ENCODE measurements around the gene MAP4K5. TPM values are rescaled to one million over a fixed set of nuclear protein-coding genes. Genes with fewer than 3 reads are reported as not detected.

The MAP4K5 gene
- total and polyA plus RNA-seq, 4 experiments from 2014 or later, result 5.9 to 43.0 (median 31.5) TPM

DNA sequence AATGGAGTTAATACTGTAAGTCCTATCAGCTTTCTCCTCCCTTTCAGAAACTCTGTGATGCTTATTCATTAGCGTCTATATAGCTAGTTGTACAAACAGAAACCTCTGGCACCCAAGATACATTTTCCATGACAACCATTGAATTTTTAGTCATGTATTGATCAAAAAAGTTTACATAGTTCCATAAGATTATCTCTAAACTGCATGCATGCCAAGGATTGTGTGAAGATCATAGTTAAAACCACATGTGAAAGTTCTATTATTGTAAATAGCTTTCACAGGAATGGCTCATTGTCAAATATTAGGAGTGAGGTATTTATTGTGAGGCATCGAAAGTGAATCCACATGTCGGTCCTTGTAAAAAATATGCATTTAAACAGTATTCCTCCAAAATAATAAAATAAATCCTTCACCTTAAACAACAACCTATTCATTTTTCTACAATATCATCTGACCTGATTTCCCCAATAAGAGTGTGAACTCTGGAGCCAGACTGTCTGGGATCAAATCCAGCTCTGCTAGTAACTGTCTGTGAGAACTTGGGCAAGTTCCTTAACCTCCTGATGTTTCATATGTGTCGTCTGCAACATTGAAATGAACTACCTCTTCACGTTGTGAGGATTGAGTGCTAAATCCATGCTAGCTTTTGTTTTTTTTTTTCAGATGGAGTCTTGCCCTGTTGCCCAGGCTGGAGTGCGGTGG, 125.1 kb downstream of the MAP4K5 start:
- ChIA-PET POLR2A (ENCODE audit: partially characterized antibody) (no interaction called here), CTCF (ENCODE audit: partially characterized antibody) (no interaction called here)
- H3K27ac Mint-ChIP-seq, result no peak overlapping the region
- intact Hi-C loops (cut with micrococcal nuclease), result no loop called here
- Histone ChIP-seq H3K36me3 (ENCODE audit: insufficient read depth, low read length) (no peaks in the 10 kb centered on the region), H3K27me3 (ENCODE audit: insufficient read depth, low read length) (no peaks in the 10 kb centered on the region), H3K4me1 (ENCODE audit: insufficient read depth, low read length) (no peaks in the 10 kb centered on the region), H3K27ac (ENCODE audit: low read depth, low read length) (no peak overlapping the region), H3K4me3 (ENCODE audit: low read length in 2 of 2) (no peak overlapping the region), H3K9me3 (ENCODE audit: control insufficient read depth in 1 of 2, low read length in 2 of 2) (no peaks in the 10 kb centered on the region)
- no peak overlapping the region for H3K4me3 Mint-ChIP-seq
- peaks cover 2 to 3% of the 10 kb centered on the region in 2 donors for H3K36me3 Mint-ChIP-seq
- H3K4me1 Mint-ChIP-seq, result peaks cover 7 to 9% (median 8%) of the 10 kb centered on the region in 4 donors
- DNase-seq, result no peak
- peaks cover 0 to 39% (median 10%) of the 10 kb centered on the region in 8 donors for H3K9me3 Mint-ChIP-seq
- H3K27me3 Mint-ChIP-seq, result peaks cover 0 to 1% of the 10 kb centered on the region in 2 donors

DNA sequence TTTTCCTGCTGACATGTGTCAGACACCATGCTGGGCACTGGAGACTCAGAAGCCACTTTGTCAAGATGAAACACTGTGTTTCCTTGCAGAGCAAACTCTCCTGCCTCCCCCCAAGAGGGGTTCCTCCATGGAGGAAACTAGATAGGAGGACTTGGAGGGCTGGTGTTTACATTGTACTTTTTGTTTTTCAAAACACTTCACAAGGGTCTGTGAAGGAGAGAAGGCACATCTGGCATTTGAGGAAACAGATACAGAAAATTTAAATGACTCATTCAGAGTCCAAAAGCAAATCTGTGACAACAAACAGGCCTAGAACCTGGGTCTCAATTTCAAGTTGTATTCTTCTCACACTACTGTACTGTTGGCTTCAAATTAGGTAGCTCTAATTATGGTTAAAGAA, 128.9 kb downstream of the MAP4K5 start:
- Mint-ChIP-seq H3K4me3 (no peak overlapping the region), H3K36me3 (no peaks in the 10 kb centered on the region), H3K27ac (no peak overlapping the region), H3K4me1 (peaks cover 7 to 9% (median 8%) of the 10 kb centered on the region in 4 donors), H3K9me3 (peaks cover 0 to 14% (median 2%) of the 10 kb centered on the region in 8 donors), H3K27me3 (no peaks in the 10 kb centered on the region)
- H3K9me3 ChIP-seq (ENCODE audit: control insufficient read depth in 1 of 2, low read length in 2 of 2), result no peaks in the 10 kb centered on the region
- intact Hi-C loops (cut with micrococcal nuclease), result no loop called here
- no peaks in the 10 kb centered on the region for H3K4me1 ChIP-seq (ENCODE audit: insufficient read depth, low read length)
- no peak overlapping the region for H3K4me3 ChIP-seq (ENCODE audit: low read length in 2 of 2)
- no peaks in the 10 kb centered on the region for H3K27me3 ChIP-seq (ENCODE audit: insufficient read depth, low read length)
- no peak overlapping the region for H3K27ac ChIP-seq (ENCODE audit: low read depth, low read length)
- ChIA-PET CTCF (ENCODE audit: partially characterized antibody) (no interaction called here), POLR2A (ENCODE audit: partially characterized antibody) (interaction anchor here (1.0 kb wide), 1 partner anchor 545 kb away, joined by 5 read pairs; no protein-coding TSS in a partner anchor)
- H3K36me3 ChIP-seq (ENCODE audit: insufficient read depth, low read length), result no peaks in the 10 kb centered on the region
- no peak for DNase-seq

DNA sequence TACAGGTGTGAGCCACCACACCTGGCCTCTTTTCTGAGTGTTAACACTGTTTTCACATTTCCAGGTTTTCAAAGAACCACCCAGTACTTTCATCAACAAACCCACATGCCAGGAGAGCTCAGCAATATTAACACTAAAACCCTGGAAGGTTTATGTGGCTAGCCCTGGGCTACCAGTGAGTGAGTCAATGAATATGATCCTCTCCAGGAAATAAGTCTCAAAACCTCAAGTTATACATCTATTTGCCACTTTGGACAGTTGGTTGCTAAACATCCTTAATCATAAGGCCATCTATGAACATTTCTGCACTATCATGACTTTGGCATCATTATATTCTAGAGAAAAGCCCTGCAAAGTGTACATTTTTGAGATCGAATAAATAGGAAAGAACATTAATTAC, 129.4 kb downstream of the MAP4K5 start:
- H3K27me3 ChIP-seq (ENCODE audit: insufficient read depth, low read length), result no peaks in the 10 kb centered on the region
- Mint-ChIP-seq H3K27ac (no peak overlapping the region), H3K27me3 (no peaks in the 10 kb centered on the region), H3K4me1 (peaks cover 7 to 9% (median 8%) of the 10 kb centered on the region in 4 donors), H3K36me3 (no peaks in the 10 kb centered on the region), H3K4me3 (no peak overlapping the region), H3K9me3 (peaks cover 0 to 14% (median 2%) of the 10 kb centered on the region in 8 donors)
- POLR2A ChIA-PET (ENCODE audit: partially characterized antibody), result interaction anchor here (1.0 kb wide), 1 partner anchor 544 kb away, joined by 5 read pairs; no protein-coding TSS in a partner anchor
- H3K36me3 ChIP-seq (ENCODE audit: insufficient read depth, low read length), result no peaks in the 10 kb centered on the region
- no peak overlapping the region for H3K4me3 ChIP-seq (ENCODE audit: low read length in 2 of 2)
- CTCF ChIA-PET (ENCODE audit: partially characterized antibody), result no interaction called here
- no peak overlapping the region for H3K27ac ChIP-seq (ENCODE audit: low read depth, low read length)
- no peak for DNase-seq
- H3K9me3 ChIP-seq (ENCODE audit: control insufficient read depth in 1 of 2, low read length in 2 of 2), result no peaks in the 10 kb centered on the region
- intact Hi-C loops (cut with micrococcal nuclease), result no loop called here
- H3K4me1 ChIP-seq (ENCODE audit: insufficient read depth, low read length), result no peaks in the 10 kb centered on the region

DNA sequence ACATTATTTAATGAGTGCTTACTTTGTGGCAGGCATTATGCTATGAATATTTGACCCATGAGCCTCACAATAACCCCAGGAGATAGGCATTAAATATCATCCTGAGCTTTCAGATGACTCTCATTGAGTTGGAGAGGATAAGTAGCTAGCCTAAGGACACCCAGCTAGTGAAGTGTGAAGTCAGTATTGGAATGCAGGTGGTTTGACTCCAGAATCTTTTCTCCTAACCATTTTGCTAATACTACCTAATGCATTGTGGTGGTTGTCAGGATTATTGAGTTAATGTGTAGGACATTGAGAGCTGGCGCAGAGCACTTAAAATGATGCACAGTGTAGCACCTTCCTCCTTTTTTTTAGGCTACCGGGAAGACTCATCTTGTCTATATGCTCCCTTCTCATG, 131.9 kb downstream of the MAP4K5 start:
- POLR2A ChIA-PET (ENCODE audit: partially characterized antibody), result interaction anchor here (1.9 kb wide), 1 partner anchor 37 kb away, joined by 6 read pairs; no protein-coding TSS in a partner anchor
- DNase-seq, result no peak
- H3K9me3 Mint-ChIP-seq, result peaks cover 0 to 1% (median 0%) of the 10 kb centered on the region in 8 donors

DNA sequence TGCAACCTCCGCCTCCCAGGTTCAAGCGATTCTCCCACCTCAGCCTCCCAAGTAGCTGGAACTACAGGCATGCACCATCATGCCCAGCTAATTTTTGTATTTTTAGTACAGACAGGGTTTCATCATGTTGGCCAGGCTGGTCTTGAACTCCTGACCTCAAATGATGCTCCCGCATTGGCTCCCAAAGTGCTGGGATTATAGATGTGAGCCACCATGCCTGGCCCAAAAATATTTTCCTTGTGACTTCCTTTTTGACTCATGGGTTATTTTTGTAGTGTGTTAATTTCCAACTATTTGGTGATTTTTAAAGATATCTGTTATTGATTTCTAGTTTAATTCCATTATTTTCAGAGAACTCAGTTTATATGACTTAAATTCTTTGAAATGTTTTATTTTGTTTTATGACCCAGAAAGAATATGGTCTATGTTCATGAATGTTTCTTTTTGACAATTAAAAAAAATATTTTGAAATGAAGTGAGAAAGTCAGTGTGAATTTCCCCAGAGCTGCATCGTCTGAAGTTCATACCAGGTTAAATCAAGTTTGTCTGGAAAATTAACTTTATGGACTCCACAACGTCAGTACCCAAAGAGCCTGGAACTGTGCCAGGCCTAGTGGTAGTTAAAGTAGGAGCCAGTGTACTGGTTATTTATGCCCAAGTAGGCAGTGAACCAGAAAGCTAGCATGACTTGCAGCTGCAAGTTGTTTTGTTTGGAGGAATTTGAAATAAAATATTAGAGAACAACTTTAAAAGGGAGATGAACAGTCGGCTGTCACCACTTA, 132.9 kb downstream of the MAP4K5 start:
- intact Hi-C loops (cut with micrococcal nuclease), result no loop called here
- no peak for DNase-seq
- Histone ChIP-seq H3K9me3 (ENCODE audit: control insufficient read depth in 1 of 2, low read length in 2 of 2) (no peaks in the 10 kb centered on the region), H3K27ac (ENCODE audit: low read depth, low read length) (no peak overlapping the region), H3K27me3 (ENCODE audit: insufficient read depth, low read length) (no peaks in the 10 kb centered on the region), H3K4me1 (ENCODE audit: insufficient read depth, low read length) (peaks cover 14% of the 10 kb centered on the region), H3K4me3 (ENCODE audit: low read length in 2 of 2) (no peak overlapping the region), H3K36me3 (ENCODE audit: insufficient read depth, low read length) (no peaks in the 10 kb centered on the region)
- Mint-ChIP-seq H3K27me3 (peaks cover 0 to 2% of the 10 kb centered on the region in 2 donors), H3K36me3 (no peaks in the 10 kb centered on the region), H3K9me3 (no peaks in the 10 kb centered on the region), H3K27ac (no peak overlapping the region), H3K4me3 (no peak overlapping the region), H3K4me1 (peaks cover 8 to 16% (median 12%) of the 10 kb centered on the region in 4 donors)
- POLR2A ChIA-PET (ENCODE audit: partially characterized antibody), result no interaction called here
- CTCF ChIA-PET (ENCODE audit: partially characterized antibody), result no interaction called here

More for the DNA sequence above, 131.9 kb downstream of the MAP4K5 start:
- Histone ChIP-seq H3K4me3 (ENCODE audit: low read length in 2 of 2) (no peak overlapping the region), H3K36me3 (ENCODE audit: insufficient read depth, low read length) (no peaks in the 10 kb centered on the region), H3K9me3 (ENCODE audit: control insufficient read depth in 1 of 2, low read length in 2 of 2) (no peaks in the 10 kb centered on the region), H3K27me3 (ENCODE audit: insufficient read depth, low read length) (no peaks in the 10 kb centered on the region), H3K4me1 (ENCODE audit: insufficient read depth, low read length) (peaks cover 14% of the 10 kb centered on the region), H3K27ac (ENCODE audit: low read depth, low read length) (no peak overlapping the region)
- peaks cover 0 to 2% of the 10 kb centered on the region in 2 donors for H3K27me3 Mint-ChIP-seq
- no peak overlapping the region for H3K4me3 Mint-ChIP-seq
- H3K36me3 Mint-ChIP-seq, result no peaks in the 10 kb centered on the region
- CTCF ChIA-PET (ENCODE audit: partially characterized antibody), result no interaction called here
- peaks cover 8 to 16% (median 12%) of the 10 kb centered on the region in 4 donors for H3K4me1 Mint-ChIP-seq
- H3K27ac Mint-ChIP-seq, result no peak overlapping the region
- intact Hi-C loops (cut with micrococcal nuclease), result no loop called here

DNA sequence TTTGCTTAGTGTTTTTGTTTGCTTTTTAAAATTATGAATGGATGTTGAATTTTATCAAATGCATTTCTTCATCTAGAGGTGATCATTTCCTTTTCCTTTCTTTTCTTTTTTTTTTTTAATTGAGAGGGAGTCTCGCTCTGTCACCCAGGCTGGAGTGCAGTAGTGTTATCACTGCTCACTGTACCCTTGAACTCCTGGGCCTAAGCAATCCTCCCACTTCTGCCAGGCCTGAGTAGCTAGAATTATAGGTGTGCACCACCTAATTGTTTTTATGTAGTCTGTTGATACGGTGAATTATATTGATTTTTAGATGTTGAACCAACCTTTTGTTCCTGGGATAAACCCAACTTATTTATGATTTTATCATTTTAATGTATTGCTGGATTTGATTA, 134.2 kb downstream of the MAP4K5 start:
- no peak for DNase-seq
- H3K4me3 Mint-ChIP-seq, result peak overlapping the region in 1 of 8 donors; percentile 90
- H3K9me3 ChIP-seq (ENCODE audit: control insufficient read depth in 1 of 2, low read length in 2 of 2), result no peaks in the 10 kb centered on the region
- ChIA-PET CTCF (ENCODE audit: partially characterized antibody) (no interaction called here), POLR2A (ENCODE audit: partially characterized antibody) (interaction anchor here (0.7 to 4.8 kb wide), 2 partner anchors 35 to 127 kb away, joined by 3 to 28 read pairs; no protein-coding TSS in a partner anchor)
- no peaks in the 10 kb centered on the region for H3K36me3 Mint-ChIP-seq
- H3K27ac Mint-ChIP-seq, result no peak overlapping the region
- H3K9me3 Mint-ChIP-seq, result no peaks in the 10 kb centered on the region
- H3K27me3 Mint-ChIP-seq, result peaks cover 0 to 2% of the 10 kb centered on the region in 2 donors
- no peak overlapping the region for H3K4me3 ChIP-seq (ENCODE audit: low read length in 2 of 2)
- H3K27me3 ChIP-seq (ENCODE audit: insufficient read depth, low read length), result no peaks in the 10 kb centered on the region
- intact Hi-C loops (cut with micrococcal nuclease), result no loop called here
- H3K36me3 ChIP-seq (ENCODE audit: insufficient read depth, low read length), result no peaks in the 10 kb centered on the region
- H3K4me1 Mint-ChIP-seq, result peaks cover 8 to 16% (median 12%) of the 10 kb centered on the region in 4 donors
- peaks cover 14% of the 10 kb centered on the region for H3K4me1 ChIP-seq (ENCODE audit: insufficient read depth, low read length)
- no peak overlapping the region for H3K27ac ChIP-seq (ENCODE audit: low read depth, low read length)

Measured in CD4-positive, alpha-beta memory T cell (primary cell).